GM18505 (cell line): Measurements from ENCODE around the gene MACROD2.

Experiments used
- ATAC-seq: cut with Tn5 transposase; IDR thresholded peaks from one replicate; pipeline ENCODE4 v1.9.1; 2021; ENCODE audit not compliant: unreplicated experiment
- POLR2A ChIP-seq: IDR thresholded peaks from 4 replicates; pipeline ENCODE4 v1.6.1; 2011; ENCODE audit warnings: borderline replicate concordance; ENCODE audit not compliant: insufficient read depth, insufficient read length; ENCODE audit errors: extremely low read depth

MACROD2 gene

DNA sequence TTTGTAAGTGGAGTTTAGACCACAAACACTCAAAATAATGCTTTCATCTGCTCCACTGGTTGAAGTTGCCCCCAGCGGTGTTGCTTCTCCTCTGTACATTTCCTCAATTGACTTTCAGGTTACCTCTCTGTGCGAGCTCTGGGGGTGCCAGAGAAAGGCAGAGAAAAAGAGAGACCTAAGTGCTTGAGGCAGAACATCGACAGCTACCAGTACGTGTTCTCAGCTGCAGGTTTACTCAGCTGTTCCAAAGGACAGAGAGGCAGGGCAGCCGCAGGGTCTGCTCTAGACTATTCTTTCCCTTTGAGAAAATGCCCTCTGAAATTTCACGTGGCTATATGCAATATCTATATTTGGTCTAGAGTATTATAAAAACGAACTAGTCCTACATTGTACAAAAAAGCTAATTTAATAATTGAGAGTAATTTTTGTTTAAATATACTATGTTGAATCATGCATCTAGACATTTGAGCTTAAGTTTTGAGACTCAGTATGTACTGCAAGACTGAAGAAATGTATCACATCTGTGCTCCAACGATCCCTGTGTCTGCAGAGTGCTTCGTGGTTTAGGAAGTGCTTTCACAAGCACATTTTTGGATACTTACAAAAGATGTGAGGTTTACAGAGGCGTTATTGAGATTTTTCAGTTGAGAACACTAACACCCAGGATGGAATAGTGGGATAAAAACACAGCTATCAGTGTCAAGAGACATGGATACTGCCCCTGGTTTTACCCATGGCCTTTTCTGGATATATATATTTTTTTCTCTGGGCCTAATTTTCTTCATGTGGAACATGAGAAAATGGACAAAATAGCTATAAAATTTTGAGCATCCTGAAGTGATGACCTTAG is 795.7 kb downstream of the MACROD2 start:
- TF ChIP-seq POLR2A = no peak
- ATAC-seq = no peak

DNA sequence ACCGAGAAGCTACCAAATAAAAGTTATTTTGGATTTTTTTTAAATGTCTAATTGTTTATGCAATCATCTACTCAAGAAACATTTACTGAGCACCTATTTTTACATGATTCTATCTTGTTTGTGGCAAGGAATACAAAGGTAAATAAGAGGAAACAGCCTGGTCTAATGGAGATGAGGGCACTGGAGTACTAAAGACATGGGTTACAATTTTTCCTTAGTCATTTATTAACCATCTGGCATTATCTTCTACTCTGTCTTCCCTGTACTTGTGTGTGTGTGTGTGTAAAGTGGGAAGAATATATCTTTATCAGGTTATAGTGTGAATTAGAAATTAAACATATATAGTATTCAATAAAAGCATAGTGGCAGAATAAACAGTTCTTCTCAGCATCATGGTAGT is 797.6 kb downstream of the MACROD2 start:
- TF ChIP-seq POLR2A = no peak
- ATAC-seq = no peak

DNA sequence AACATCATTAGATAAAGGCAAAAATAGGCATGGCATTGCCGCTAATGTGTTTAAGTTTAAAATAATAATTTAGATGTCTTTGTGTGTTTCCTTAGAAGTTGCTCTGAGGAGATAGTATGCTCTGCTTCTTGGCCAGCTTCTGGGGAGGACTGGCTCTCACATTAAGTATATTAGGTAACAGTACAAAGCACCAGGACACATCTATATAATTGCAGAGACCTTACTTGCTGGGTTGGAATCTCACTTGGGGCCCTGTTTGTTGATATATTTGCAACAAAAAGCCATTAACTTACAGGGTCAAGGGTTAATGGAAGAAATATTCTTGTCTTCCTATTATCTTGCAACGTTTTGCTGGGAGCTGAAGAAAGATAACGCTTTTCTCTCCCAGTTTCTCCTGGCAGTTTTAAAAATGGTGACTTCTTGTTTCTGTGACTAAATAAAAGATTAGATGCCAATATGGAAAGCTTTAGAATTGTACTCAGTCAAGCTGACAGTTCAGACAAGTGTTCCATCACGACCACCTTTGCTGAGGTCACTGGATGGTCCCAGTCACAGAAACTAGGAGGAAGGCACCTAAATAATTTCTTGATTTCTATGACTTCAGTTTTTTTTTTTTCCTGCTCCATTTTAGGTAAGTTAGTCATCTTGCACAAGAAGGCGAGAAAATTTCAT is 804.4 kb downstream of the MACROD2 start:
- no peak for ATAC-seq
- no peak for TF ChIP-seq POLR2A

DNA sequence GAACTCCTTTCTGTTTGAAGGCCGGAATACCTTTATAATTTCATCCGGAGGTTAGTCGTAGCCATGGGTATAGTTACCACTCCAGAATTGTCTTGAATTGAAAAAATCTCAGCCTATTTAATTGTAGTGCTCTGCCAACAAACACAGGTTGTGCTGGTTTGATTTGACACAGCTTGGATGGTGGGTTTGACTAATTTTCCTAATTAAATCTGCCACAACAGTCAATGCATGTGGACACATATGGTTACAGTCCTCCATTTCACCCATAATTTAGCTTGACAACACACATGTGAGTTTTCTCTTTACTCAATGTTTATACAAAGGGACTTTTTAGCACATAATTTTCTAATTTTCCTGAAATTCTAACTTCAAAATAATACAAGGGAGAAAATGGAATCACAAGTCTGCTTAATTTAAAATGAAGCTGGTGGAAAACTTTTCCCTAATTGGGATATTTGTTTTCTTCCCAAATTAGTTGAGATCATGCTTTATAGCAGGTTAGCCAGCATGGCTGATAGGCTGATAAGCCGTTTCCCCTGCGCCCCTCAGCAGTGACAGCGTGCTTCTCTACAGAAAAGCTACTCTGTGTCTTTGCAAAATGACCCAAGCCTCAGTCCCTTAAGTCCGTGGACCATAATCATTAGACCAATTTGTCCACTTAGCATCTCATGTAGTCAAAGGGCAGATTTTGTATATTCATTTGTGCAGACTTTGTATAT is 805.5 kb downstream of the MACROD2 start:
- ATAC-seq = no peak
- no peak for TF ChIP-seq POLR2A

DNA sequence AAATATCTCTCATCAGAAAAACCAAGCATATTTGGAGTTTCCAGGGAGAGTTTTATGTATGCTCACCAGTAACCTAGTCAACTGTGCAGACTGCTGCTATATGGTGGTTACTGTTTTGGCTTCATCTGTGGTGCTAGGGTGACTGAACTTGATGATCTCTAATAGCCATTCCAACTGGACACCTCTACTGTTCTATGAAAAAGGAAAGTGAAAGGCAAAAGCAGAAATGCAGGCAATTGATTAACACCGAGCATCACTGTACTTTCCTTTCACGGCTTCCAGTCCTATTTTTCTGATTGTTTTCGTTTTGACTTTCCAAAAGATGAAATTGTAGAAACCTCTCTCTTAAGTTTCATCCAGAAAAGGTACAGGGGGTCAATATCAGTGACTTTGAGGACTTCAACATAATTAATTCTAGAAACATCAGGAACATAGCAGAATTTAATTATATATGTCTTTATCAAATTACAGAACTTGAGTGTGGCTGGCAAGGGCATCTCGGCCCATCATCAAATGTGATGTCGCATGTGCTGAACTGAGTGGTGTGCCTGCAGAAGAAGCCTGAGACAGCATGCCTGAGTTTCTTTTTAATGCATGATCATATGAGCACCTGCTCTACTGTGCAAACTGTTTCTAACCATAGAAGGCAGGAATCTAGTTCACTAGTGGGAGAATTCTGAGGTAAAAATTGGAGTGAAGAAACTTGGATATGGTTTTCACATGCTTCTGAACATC is 806.4 kb downstream of the MACROD2 start:
- no peak for TF ChIP-seq POLR2A
- no peak for ATAC-seq

DNA sequence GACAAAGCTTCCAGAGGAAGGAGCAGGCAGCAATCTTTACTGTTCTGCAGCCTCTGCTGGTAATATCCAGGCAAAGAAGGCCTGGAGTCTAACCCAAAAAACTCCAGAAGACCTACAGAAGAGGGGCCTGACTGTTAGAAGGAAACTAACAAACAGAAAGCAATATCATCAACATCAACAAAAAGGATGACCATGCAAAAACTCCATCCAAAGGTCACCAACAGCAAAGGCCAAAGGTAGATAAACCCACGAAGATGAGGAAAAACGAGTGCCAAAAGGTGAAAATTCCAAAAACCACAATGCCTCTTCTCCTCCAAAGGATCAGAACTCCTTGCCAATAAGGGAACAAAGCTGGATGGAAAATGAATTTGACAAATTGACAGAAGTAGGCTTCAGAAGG is 811.9 kb downstream of the MACROD2 start:
- no peak for TF ChIP-seq POLR2A
- ATAC-seq = no peak

DNA sequence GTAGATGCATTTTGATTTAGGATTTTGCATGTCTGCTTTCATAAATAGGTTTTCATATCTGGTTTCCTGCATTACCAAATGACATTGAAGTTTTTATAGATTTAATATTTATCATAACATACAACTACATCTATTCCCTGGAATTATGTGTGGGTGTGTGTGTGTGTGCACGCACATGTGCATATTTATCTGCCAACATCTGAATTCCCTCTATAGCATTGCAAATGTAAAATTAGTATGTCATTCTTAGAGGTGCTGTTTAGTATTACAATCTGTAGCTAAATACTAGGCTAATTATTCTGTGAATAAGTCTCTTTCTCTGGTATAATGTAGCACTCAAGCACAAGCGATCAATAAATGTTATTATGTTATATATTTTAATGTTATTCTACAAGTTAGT is 820.0 kb downstream of the MACROD2 start:
- no peak for TF ChIP-seq POLR2A
- no peak for ATAC-seq

DNA sequence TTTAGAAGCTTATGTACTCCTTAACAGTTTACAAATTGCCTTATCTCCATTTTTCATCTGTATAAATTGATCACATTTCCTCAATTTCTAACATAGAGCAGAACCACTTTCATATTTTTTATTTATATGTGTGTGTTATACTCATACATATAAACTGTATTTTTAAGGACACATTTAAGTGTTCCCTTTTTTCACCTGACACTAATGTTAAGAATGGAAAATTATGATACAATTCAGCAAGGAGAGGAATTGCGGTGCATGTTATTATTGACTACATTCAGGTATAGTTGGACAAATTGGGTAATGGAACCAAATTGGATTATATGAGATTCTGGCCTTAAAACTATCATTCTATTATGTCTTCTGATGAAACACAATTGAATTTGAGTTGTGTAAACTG is 821.2 kb downstream of the MACROD2 start:
- ATAC-seq = no peak
- TF ChIP-seq POLR2A = no peak

DNA sequence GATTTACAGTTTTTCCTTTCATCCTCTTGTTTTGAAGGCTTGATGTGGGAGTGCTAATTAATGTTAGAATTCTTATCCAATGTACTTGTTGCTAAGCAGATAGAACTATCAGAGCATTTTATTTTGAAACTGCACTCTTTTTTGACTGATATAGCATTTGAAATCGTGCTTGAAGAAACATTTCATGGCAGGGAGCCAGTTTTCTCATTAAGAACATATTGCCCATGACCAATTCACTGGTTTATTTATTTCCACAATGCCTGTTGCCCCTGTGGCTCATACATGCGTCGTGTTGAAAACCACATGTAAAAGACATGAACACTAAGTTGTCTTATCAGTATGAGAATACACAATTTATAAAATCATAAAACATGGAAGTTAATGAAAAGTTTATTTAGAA is 821.8 kb downstream of the MACROD2 start:
- TF ChIP-seq POLR2A = no peak
- ATAC-seq = no peak

DNA sequence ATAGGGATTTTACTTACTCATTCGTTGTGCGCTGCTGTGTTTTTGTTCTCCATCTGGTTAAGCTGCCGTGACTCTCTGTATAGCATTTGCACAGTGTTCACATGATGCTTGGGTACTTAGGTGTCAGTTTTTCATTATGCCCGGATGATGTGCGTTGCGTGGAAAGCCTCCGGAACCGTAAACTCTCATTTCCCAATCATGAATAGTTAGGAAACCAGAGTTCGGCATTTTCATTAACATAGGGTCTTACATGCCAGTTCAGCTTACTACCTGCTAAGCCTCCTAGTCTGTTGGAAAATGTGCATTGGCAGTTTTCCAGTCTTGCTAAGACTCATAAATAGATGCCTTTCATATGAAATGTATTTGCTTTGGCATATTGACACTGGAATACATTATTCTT is 825.5 kb downstream of the MACROD2 start:
- ATAC-seq = no peak
- TF ChIP-seq POLR2A = no peak

DNA sequence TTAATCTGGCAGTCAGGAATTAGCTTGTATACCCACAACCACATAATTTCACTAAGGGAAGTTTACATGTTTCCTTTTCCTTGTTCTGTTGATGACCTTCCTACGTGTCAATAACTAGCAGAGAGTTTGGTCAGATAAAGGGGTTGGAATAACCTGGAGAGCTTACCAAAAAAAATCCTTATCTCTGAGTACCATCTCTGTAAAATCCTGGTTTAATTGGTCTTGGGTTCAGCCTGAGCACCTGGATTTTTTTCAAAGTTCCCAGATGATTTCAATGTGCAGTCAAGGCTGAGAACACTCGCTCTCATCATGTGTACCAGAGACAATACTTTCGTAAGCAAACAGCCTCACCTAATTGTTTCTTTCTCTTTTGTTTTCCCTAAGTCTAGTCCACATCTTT is 825.9 kb downstream of the MACROD2 start:
- ATAC-seq = no peak
- no peak for TF ChIP-seq POLR2A

DNA sequence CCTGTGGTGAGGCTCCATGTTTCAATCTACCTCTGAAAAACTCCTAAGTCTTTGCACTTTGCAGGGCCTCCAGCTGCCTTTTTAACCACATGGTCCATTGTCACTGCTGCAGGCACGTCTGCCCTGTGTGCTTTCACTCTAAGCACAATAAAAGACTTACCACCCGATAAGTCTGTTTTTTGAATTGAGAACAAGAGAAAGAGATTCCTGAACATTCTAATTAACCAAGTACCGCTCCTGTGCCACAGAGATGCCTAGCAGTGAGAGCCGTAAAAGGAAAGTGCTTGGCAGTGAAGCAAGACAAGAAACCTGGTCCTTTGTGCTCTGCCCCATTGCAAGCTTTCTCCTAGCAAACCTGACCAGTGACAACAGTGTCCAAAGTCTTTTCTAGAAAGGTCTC is 829.7 kb downstream of the MACROD2 start:
- no peak for ATAC-seq
- no peak for TF ChIP-seq POLR2A

DNA sequence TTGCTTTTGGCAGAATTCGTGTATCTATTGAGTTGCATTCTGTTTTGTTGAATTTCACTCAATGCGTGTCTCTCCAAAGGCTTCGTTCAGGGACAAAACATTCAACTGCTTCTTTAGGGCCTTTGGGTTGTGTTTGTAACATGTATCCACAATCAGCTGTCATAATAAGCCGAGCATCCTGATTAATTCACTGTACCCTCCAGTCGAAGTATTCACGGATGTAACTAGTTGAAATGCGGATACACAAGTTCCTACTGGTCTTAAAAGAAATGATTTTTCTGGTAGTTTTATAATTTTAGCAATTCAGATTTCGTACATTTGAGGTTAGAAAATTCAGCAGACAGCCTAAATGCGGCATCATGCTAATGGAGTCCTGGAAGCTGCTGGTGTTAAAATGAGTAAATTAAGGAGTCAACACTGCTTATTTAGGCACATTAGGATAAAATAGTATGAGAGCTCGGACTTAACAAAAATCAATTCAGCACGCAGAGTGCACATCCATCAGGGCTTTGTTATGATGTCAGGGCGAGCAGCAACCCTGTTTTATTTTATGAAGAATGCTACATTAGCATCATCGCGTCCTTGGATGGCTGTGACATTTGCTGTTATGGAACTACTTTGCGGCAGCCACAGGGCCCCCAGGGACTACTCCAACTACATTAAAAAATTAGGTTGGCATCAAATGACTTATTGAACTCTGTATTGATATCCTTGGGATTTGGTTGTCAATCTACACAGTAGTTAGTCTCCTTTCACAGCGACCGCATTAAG is 831.4 kb downstream of the MACROD2 start:
- ATAC-seq = no peak
- TF ChIP-seq POLR2A = no peak

DNA sequence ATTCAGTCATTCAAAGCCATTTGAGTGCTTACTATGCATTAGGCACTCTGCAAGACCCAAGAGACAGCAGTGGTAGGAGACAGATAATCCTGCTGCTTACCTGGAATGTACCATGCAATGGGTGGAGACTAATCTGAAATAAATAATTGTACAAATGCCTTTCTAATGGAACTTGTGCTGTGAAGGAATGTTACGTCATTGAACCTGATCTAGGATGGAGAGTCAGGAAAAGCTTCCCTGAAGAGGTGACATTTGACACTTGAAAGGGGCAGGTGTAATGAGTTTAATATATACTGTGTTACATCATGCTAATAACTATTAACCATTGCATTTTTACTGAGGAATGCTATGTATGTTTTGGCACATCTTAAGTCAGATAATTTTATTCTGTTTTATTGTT is 833.1 kb downstream of the MACROD2 start:
- TF ChIP-seq POLR2A = no peak
- no peak for ATAC-seq
